ENCODE results near the gene NEXN. TPM values are rescaled to one million over a fixed set of nuclear protein-coding genes. Genes with fewer than 3 reads are reported as not detected.

The NEXN gene
- total RNA-seq, 2 donors from 2014 or later: 0.90 to 4.5 TPM

- H3K4me3 Mint-ChIP-seq: peak overlapping the region; percentile 91
- H3K4me1 Mint-ChIP-seq: peaks cover 7% of the 10 kb centered on the region
- H3K36me3 Mint-ChIP-seq (ENCODE audit: low read depth): peaks cover 3% of the 10 kb centered on the region
These were observed 37.5 kb downstream of the NEXN start for GRCh38 chr1:77925956-77926355.

GRCh38 chr1:77926561-77927357 lies 38.3 kb downstream of the NEXN start:
- Mint-ChIP-seq H3K36me3 (ENCODE audit: low read depth) (peaks cover 3% of the 10 kb centered on the region), H3K4me3 (peak overlapping the region; percentile 91), H3K27ac (peak overlapping the region; percentile 62), H3K4me1 (peaks cover 7% of the 10 kb centered on the region), H3K27me3 (no peaks in the 10 kb centered on the region)
- DNase-seq: no peak
- no peak for ATAC-seq
- H3K9me3 ChIP-seq (ENCODE audit: control insufficient read depth, low read length, poor library complexity, severe bottlenecking): no peaks in the 10 kb centered on the region

More at GRCh38 chr1:77925956-77926355, 37.5 kb downstream of the NEXN start:
- H3K27ac Mint-ChIP-seq: peak overlapping the region; percentile 62
- no peak for DNase-seq
- no peaks in the 10 kb centered on the region for H3K27me3 Mint-ChIP-seq
- ATAC-seq: no peak
- H3K9me3 ChIP-seq (ENCODE audit: control insufficient read depth, low read length, poor library complexity, severe bottlenecking): no peaks in the 10 kb centered on the region

GRCh38 chr1:77927414-77927813 lies 39.0 kb downstream of the NEXN start:
- DNase-seq: no peak
- Mint-ChIP-seq H3K27me3 (no peaks in the 10 kb centered on the region), H3K27ac (no peak overlapping the region), H3K4me1 (peaks cover 7% of the 10 kb centered on the region), H3K36me3 (ENCODE audit: low read depth) (peaks cover 3% of the 10 kb centered on the region), H3K4me3 (peak overlapping the region; percentile 39)
- no peak for ATAC-seq
- H3K9me3 ChIP-seq (ENCODE audit: control insufficient read depth, low read length, poor library complexity, severe bottlenecking): no peaks in the 10 kb centered on the region

GRCh38 chr1:77929806-77930205 lies 41.4 kb downstream of the NEXN start:
- no peak overlapping the region for H3K4me3 Mint-ChIP-seq

GRCh38 chr1:77938651-77939050 lies 50.2 kb downstream of the NEXN start:
- peaks cover 6% of the 10 kb centered on the region for H3K36me3 Mint-ChIP-seq (ENCODE audit: low read depth)
- DNase-seq (no peak), ATAC-seq (no peak)
- H3K27me3 Mint-ChIP-seq: no peaks in the 10 kb centered on the region
- H3K27ac Mint-ChIP-seq: peak overlapping the region; percentile 17
- H3K4me1 Mint-ChIP-seq: peaks cover 12% of the 10 kb centered on the region
- H3K4me3 Mint-ChIP-seq: no peak overlapping the region
- no peaks in the 10 kb centered on the region for H3K9me3 ChIP-seq (ENCODE audit: control insufficient read depth, low read length, poor library complexity, severe bottlenecking)

More at GRCh38 chr1:77929806-77930205, 41.4 kb downstream of the NEXN start:
- H3K27ac Mint-ChIP-seq: peak overlapping the region; percentile 0
- DNase-seq (no peak), ATAC-seq (no peak)
- H3K36me3 Mint-ChIP-seq (ENCODE audit: low read depth): peaks cover 3% of the 10 kb centered on the region
- no peaks in the 10 kb centered on the region for H3K27me3 Mint-ChIP-seq
- H3K9me3 ChIP-seq (ENCODE audit: control insufficient read depth, low read length, poor library complexity, severe bottlenecking): no peaks in the 10 kb centered on the region
- H3K4me1 Mint-ChIP-seq: peaks cover 7% of the 10 kb centered on the region

GRCh38 chr1:77940921-77941570 lies 52.6 kb downstream of the NEXN start:
- Mint-ChIP-seq H3K27me3 (no peaks in the 10 kb centered on the region), H3K4me1 (peaks cover 9% of the 10 kb centered on the region), H3K4me3 (no peak overlapping the region), H3K36me3 (ENCODE audit: low read depth) (peaks cover 10% of the 10 kb centered on the region), H3K27ac (no peak overlapping the region)
- ATAC-seq (no peak), DNase-seq (no peak)
- H3K9me3 ChIP-seq (ENCODE audit: control insufficient read depth, low read length, poor library complexity, severe bottlenecking): no peaks in the 10 kb centered on the region

- H3K4me1 Mint-ChIP-seq: peaks cover 9% of the 10 kb centered on the region
- no peaks in the 10 kb centered on the region for H3K9me3 ChIP-seq (ENCODE audit: control insufficient read depth, low read length, poor library complexity, severe bottlenecking)
- no peaks in the 10 kb centered on the region for H3K27me3 Mint-ChIP-seq
- peak overlapping the region; percentile 81 for H3K4me3 Mint-ChIP-seq
- peak overlapping the region; percentile 85 for H3K27ac Mint-ChIP-seq
- H3K36me3 Mint-ChIP-seq (ENCODE audit: low read depth): peaks cover 10% of the 10 kb centered on the region
- ATAC-seq (peak; percentile 39), DNase-seq (no peak)
These were observed 54.1 kb downstream of the NEXN start for GRCh38 chr1:77942400-77943140.

- Mint-ChIP-seq H3K36me3 (ENCODE audit: low read depth) (peaks cover 10% of the 10 kb centered on the region), H3K27ac (no peak overlapping the region), H3K27me3 (no peaks in the 10 kb centered on the region), H3K4me1 (peaks cover 10% of the 10 kb centered on the region), H3K4me3 (no peak overlapping the region)
- H3K9me3 ChIP-seq (ENCODE audit: control insufficient read depth, low read length, poor library complexity, severe bottlenecking): no peaks in the 10 kb centered on the region
- ATAC-seq (no peak), DNase-seq (no peak)
These were observed 56.9 kb downstream of the NEXN start for GRCh38 chr1:77945345-77945744.

GRCh38 chr1:77948841-77949424 lies 60.5 kb downstream of the NEXN start:
- Mint-ChIP-seq H3K36me3 (ENCODE audit: low read depth) (peaks cover 6% of the 10 kb centered on the region), H3K27me3 (no peaks in the 10 kb centered on the region), H3K4me3 (no peak overlapping the region), H3K4me1 (peaks cover 8% of the 10 kb centered on the region), H3K27ac (peak overlapping the region; percentile 60)
- ATAC-seq (no peak), DNase-seq (no peak)
- H3K9me3 ChIP-seq (ENCODE audit: control insufficient read depth, low read length, poor library complexity, severe bottlenecking): no peaks in the 10 kb centered on the region

GRCh38 chr1:77950873-77951272 lies 62.4 kb downstream of the NEXN start:
- no peak overlapping the region for H3K27ac Mint-ChIP-seq
- DNase-seq (no peak), ATAC-seq (no peak)
- peaks cover 2% of the 10 kb centered on the region for H3K36me3 Mint-ChIP-seq (ENCODE audit: low read depth)
- no peak overlapping the region for H3K4me3 Mint-ChIP-seq
- peaks cover 8% of the 10 kb centered on the region for H3K4me1 Mint-ChIP-seq
- no peaks in the 10 kb centered on the region for H3K9me3 ChIP-seq (ENCODE audit: control insufficient read depth, low read length, poor library complexity, severe bottlenecking)
- no peaks in the 10 kb centered on the region for H3K27me3 Mint-ChIP-seq

- Mint-ChIP-seq H3K4me1 (peaks cover 8% of the 10 kb centered on the region), H3K36me3 (ENCODE audit: low read depth) (peaks cover 2% of the 10 kb centered on the region), H3K27ac (peak overlapping the region; percentile 24), H3K27me3 (no peaks in the 10 kb centered on the region), H3K4me3 (no peak overlapping the region)
- H3K9me3 ChIP-seq (ENCODE audit: control insufficient read depth, low read length, poor library complexity, severe bottlenecking): no peaks in the 10 kb centered on the region
- DNase-seq (no peak), ATAC-seq (no peak)
These were observed 62.9 kb downstream of the NEXN start for GRCh38 chr1:77951328-77951727.

- H3K9me3 ChIP-seq (ENCODE audit: control insufficient read depth, low read length, poor library complexity, severe bottlenecking): no peaks in the 10 kb centered on the region
- peaks cover 11% of the 10 kb centered on the region for H3K4me1 Mint-ChIP-seq
- H3K36me3 Mint-ChIP-seq (ENCODE audit: low read depth): peaks cover 7% of the 10 kb centered on the region
- no peak overlapping the region for H3K27ac Mint-ChIP-seq
- ATAC-seq (no peak), DNase-seq (no peak)
- H3K4me3 Mint-ChIP-seq: no peak overlapping the region
- H3K27me3 Mint-ChIP-seq: no peaks in the 10 kb centered on the region
These were observed 65.5 kb downstream of the NEXN start for GRCh38 chr1:77953907-77954306.

- H3K27me3 Mint-ChIP-seq: no peaks in the 10 kb centered on the region
- H3K27ac Mint-ChIP-seq: no peak overlapping the region
- H3K36me3 Mint-ChIP-seq (ENCODE audit: low read depth): peaks cover 7% of the 10 kb centered on the region
These were observed 66.1 kb downstream of the NEXN start for GRCh38 chr1:77954521-77954920.

More at GRCh38 chr1:77954521-77954920, 66.1 kb downstream of the NEXN start:
- peaks cover 13% of the 10 kb centered on the region for H3K4me1 Mint-ChIP-seq
- H3K4me3 Mint-ChIP-seq: no peak overlapping the region
- no peak for DNase-seq
- ATAC-seq: no peak
- H3K9me3 ChIP-seq (ENCODE audit: control insufficient read depth, low read length, poor library complexity, severe bottlenecking): no peaks in the 10 kb centered on the region

Data from T-helper 17 cell (primary cell).